GM19452 (cell line): ENCODE measurements around the gene MXRA5.
"Not testable (repeated sequence)": the region's sequence is repeated elsewhere in the genome, so short reads cannot be mapped to it uniquely, and the experiment has no call there.

ENCODE experiments used
- ATAC-seq: cut with Tn5 transposase; IDR thresholded peaks from one replicate; pipeline ENCODE4 v1.9.1; 2021; ENCODE audit not compliant: unreplicated experiment

MXRA5 gene

DNA sequence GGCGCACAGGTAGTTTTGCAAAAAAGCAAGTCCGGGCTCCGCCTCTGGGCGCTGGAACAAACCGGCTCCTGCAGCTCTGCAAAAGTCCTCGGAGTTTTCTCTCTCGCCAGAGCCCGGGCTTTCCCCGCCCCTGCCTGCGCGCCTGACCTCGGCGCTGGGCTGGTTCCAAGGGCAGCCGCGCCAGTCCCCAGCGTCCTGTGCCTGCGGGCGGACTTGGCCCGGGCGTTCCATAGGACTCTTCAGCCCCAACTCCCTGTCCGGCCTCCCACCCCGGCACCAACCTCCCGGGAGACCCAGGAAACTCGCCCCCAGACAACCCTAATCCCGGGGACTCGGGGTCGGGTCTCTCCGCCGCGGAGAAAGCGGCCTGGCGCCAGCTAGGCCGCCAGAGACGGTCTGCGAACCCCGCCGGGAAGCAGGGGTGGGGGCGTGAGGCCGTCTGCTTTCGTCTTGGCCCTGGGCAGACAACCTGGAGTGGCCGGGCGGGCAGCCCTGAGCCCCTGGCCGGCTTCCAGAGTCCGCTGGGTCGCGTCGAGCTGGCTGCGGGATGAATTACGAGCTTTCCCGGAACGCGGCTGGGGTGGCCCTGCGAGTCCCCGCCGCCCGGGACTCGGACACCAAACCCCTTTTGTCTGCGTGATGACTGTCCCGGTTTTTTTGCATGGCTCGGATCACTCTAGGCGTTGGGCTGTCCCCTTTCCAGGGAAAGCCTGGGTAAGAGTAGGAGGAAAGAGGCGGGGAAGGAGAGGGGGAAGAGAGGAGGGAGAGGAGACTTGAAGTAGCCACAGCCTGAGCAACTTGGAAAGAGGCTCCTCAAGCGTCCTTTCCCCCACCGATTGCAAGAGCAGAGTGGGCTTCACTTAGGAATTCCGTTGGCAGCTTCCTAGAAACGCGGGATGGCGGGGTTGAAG is 916 bp downstream of the MXRA5 start:
- no peak for ATAC-seq

DNA sequence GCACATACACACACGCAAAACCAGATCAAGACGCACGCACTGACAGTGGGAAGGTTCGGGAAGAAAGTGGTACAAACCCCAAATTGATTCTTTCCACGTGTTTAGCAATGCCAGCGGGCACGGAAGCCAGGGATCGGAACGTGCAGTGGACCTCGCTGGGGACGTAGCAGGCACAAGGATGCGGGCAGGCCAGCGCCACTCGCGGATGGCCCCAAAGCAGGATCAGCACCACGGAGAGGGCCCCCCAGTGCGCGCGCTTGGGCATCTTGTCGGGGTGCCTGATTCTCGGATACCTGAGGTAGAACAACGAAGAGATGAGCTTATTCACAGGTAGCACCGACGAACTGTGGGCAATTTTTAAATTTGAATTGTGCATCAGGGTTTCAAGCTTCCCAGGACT is 2.9 kb downstream of the MXRA5 start:
- not testable (repeated sequence) for ATAC-seq

DNA sequence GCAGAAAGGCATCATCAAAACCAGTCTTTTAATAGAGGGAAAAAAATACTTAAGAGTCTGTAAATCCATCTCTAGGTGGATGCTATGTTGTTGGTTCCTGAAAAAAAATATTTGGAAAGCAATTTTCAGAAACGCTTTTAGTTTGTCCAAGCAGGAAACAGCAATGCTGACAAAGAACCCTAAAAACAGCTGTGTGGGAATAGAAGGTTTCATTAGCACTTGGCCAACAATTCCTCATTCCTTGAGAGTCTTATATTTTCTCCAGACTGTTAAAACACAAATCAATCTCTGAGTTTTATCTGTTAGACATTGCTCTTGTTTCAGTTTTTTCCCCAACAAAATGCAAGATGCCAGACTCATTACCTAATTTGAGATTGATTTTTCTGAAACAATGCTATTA is 6.4 kb downstream of the MXRA5 start:
- no peak for ATAC-seq

DNA sequence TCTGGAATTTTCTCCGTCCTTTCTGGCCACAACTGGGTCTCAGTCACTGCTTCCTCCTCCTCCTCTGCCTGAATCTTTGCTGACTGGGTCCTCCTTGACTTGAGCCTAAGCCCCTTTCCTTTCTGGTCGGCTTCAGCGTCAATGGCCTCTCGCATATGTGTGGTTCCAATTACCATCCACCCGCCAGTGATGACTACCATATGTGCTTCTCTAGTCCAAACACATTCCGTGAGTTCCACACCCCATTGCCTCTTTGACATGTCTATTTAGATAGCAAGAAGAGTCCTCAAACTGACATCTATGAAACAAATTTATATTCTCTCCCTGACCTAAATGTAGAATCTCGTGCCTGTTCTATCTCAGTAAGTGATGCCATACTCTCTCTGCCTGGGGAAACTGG is 19.8 kb downstream of the MXRA5 start:
- no peak for ATAC-seq

DNA sequence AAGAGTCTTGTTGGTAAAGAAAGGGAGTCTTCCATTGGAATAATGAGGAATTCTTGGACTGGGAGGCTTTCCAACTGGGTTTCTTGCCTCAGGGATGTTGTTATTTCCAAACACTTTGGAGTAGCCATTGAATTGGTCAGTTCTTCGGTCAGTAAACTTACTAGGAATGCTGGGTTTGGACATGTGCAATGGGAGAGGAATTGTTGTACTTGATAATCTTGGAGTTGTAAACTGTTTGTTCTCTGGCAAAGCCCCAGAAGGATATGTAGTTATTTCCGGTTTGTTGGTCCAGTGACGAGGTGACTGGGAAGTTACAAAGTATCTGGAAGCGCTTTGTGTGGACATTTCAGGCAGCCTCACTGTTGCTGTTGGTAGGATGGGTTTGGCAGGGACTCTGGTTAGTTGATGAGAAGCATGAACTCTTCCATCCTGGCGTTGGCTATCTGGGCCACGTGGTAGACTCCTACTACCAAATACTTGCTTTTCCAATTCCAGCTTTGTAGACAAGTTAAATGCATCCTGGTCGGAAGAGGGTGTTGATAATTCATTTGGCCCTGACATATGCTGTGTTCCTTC is 25.9 kb downstream of the MXRA5 start:
- ATAC-seq = no peak

DNA sequence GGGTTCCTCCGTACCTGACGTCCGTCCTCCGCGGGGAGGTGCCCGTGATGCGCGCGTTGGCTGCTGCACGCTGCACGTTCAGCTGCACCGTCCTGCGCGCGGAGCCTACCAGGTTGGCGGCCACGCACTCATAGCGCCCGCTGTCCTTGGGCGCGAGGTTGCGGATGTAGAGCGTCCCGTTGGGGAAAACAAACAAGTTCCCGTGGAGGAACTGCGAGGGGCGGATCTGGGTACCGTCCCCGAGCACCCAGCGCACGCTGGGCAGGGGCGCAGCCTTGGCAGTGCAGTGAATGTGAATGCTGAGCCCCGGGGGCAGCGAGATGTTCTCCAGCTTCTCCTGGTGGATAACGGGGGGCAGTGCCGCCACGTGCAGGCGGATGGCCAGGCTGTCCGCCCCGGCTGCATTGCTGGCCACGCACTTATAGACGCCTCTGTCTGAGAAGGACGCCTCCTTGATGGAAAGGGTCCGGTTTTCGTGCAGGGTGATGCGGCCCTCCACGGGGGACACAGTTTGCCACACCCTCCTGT is 29.2 kb downstream of the MXRA5 start:
- no peak for ATAC-seq

DNA sequence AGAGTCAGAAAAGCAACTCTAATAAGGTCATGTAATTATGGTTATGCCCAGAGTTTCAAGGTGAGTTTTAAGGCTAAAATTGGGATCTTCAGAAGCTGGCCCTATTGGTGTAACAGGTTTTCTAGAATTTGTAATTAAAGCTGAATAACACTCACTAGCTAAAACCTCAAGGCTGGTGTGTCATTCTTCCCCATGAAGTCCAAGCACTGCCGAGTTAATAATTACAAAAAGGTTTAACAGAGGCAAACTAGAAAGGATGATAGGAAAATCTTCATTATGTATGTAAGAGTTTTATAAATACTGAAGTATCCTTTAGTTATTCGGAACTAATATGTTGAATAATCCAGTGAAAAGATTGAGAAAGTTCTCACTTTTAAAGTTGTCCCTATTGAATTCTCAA is 34.3 kb downstream of the MXRA5 start:
- ATAC-seq = no peak

DNA sequence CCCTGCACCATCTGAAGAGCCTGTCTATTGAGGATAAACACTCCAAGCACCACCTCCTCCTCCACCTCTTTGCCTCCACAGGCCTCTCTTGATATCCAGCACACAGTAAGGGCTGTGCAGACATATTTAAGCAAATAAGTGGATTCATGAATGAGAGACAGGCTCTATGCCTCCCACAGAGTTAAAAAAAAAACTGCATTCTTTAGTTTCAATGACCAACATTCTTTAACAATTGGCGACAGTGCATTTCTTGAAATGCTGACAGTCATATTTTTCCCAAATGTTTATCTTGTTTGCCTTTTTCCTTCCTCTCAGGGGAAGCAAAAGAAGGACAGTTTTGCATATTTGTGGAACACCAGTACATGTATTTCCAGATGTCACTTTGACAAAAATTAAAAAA is 38.6 kb downstream of the MXRA5 start:
- ATAC-seq = no peak

DNA sequence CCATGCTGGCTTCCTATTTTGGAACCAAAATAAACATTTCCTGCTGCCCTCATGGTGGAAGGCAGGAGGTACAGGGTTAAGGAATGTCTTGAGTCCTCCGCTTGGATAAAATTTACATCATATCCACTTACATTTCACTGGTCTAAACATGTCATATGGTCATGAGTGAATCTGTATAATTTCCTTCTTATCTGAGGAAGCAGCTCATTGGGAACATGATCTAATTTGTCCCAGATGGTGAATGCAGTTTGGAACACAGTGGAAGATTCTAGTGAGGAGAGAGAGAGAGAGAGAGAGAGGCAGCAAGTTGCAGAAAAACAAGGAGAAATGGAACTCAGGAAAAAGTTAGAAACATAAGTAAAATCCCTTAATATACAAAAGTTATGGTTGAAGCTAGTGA is 46.8 kb downstream of the MXRA5 start:
- no peak for ATAC-seq

DNA sequence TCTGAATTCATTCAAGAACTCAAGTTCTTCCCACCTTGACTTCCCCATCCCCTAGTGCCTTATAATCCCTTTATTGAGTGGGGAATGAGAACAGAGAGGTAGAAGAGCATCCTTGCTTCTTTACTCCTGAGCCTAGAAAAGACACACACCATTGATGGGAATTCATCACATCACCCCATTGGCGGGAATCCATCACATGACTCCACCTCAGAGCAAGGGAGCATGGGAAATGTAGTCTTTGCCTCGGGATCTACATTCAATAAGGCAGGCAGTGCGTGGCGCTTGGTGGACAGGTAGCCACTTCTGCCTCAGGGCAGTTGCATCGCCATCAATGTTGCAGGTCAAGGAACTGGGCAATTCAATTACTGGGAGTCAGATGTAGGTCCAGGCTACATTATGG is 50.7 kb downstream of the MXRA5 start:
- no peak for ATAC-seq

DNA sequence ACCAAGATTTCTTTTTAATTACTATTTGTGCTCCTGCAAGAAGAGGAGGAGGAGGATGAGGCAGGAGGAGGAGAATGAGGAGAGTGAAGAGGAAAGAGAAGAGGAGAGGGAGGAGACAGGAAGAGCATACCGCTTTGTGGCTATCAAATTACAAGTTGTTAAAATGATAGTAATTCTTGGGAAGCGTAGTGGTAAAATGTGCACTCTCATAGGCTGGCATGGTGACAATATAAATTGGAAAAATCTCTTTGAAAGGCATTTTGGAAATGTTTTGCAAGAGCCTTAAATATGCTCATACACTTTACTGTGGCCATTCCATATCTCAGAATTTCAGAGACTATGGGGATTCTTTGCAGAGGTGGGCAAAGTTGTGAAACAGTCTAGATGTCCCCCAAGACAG is 53.2 kb downstream of the MXRA5 start:
- no peak for ATAC-seq

DNA sequence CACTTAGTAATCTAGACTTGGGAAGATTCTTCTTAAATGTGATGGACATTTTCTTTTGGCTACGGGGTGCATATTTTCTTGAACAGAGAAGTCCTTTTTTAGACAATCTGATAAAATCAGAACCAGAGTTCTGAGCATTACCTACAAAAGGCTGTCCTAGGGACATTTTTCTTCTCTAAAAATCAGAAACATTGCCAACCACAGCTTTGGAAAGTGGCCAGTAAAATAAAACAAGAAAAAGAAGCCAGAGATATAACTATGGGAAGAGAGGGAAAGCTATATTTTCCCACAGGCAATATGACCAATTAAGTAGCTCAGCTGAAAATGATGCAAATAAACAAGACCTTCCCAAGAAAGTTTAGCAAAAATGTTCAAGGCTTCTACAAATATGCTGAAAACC is 55.9 kb downstream of the MXRA5 start:
- ATAC-seq = no peak

DNA sequence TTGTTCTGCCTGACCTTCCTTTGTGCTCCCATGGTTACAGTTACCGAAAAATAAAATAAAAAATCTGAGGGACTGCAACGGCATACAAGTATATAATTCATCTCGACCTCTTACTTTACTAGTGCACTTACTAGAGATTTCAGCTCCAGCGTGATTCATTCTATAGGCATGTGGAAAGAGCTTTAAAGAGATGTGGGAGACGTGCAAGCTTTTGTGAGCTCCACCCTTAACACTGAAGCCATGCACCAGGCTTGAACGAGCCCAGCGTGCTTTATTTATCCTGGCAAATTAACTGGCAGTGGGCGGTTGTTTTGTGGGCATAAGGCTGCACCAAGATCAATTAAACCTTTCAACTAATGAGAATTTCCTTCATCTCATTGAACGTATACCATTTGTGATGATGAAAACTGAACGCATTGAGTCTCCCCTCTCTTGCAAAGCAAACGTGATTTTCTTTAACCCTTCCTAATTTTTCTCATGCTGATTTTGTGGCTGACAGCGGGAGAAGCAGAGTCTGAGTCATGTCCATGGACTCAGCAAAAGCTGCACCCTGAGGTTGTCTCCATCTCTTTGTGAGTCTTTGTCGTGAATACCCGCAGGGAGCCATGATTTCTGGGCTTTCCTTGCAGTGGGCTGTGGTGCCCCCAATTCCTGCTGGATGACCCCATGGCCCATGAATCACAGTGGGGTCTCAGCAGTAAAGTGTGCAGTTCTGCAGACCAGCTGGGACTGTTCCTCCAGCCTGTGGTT is 60.1 kb downstream of the MXRA5 start:
- ATAC-seq = no peak

DNA sequence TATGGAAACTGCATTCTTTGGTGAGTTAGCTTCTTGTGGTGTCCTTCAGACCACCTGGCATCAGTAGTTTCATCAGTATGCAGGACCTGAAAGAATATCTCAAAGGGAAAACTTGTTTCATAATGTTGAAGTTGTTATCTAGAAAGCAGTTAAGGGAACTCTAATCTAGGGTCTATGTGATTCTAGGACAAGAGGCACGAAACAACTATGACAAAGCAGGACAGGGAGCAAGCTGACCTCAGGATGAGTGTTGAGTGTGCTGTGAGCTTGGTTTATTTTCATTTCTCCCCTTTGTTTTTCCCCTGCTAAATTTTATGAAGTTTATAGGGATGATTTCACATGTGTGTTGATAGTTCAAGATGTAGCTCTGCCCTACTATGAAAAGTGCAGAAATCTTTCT is 65.7 kb downstream of the MXRA5 start:
- ATAC-seq = no peak

DNA sequence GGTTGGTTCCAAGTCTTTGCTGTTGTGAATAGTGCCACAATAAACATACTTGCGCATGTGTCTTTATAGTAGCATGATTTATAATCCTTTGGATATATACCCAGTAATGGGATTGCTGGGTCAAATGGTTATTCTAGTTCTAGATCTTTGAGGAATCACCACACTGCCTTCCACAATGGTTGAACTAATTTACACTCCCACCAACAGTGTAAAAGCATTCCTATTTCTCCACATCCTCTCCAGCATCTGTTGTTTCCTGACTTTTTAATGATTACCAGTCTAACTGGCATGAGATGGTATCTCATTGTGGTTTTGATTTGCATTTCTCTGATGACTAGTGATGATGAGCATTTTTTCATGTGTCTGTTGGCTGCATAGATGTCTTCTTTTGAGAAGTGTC is 72.8 kb downstream of the MXRA5 start:
- ATAC-seq = not testable (repeated sequence)

DNA sequence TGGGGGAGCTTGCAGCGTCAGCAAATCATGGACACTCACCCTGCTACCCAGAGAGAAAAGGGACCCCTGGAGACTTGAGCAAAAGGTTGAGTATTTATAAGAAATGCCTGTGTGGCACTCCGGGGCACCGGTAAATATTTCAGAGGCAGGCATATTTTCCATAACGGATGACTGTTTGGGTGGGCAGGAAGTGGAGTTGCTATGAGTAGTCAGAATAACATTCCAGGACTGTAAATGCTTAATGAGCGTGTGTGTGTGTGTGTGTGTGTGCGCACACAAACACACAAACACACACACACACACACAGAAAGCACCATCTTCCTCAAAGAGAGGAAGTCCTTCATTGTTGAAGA is 74.6 kb downstream of the MXRA5 start:
- no peak for ATAC-seq

DNA sequence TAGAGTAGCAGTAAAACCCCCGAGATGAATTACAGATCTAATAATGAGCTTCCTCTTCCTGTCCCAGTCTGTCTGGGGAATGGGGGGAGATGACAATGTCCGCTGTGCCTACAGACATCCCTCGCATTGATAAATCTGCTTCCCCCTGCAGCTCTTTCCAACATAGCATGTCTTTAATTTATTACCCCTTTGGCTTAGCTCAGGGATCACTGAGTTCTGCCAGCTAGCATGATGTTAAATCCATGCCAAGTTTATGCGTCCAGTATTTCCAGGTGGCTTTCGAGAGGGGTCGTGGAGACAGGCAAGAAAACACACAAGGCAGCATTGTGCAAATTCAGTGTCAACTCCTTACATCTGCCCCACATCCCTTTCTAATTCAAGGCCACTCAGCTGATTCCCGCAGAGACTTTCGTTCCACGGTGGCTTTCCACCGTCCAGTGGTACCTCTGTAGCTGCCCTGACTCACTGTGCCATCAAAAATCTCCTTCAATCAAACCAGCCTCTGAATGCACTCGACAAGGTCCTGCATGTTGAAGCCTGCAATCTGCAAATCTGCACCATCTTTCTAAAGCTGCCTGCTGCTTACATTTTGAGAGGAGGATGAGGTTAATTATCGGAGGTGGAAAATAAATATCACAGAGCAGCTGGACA is 75.1 kb downstream of the MXRA5 start:
- no peak for ATAC-seq

DNA sequence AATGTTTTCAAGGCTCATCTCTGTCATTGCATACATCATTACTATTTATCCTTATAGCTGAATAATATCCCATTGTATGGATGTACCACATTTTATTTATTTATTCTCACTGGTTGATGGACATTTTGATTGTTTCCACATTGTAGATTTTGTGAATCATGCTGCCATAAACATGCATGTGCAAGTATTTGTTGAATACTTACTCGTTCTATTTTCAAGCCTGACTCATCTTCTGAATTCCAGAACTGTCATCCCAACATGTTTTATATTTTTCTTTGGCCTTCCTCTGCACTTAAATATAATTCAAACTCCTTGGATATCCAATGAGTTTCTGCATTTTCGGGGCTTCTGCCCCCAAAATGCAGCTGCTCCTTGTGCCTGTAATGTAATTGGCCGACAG is 77.6 kb downstream of the MXRA5 start:
- ATAC-seq = no peak

DNA sequence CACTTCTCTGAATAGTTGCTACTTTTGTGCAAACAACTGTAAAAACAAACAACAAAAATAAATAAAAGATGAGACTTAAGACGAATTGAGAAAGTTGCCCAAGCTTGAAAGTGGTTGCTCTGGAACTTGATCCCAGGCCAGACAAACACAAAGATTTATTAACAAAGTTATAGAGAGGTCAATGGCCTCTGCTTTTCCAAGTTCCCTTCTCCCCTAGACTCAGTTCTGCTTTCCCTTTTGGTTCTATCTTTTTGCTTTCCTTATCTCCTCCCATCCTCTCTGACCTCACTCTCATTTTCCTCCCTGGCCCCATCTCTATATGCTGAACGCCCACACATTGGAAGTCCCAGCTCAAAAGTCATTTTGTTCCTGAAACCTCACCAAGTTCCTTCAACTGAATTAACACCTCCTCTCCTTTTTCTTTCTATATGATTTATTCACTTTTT is 82.7 kb downstream of the MXRA5 start:
- no peak for ATAC-seq

DNA sequence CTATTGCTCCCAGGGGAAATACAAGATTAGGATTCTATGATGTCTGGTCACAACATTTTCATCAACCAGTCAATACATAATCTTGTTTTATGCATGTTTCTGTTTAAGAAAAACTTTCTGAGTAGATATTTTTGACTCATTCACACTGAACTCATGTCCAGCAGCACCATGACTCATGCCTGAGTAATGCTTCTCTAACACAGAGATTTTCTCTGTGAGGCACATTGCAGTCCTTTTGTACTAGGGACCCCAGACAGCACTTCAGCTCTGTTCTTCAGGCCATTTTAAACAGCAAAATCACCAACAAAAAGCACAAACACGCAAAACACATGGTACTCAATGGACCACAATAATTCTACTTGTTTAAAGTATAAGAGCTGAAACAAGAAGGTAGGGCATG is 83.6 kb downstream of the MXRA5 start:
- ATAC-seq = no peak
